EL (cell line): ENCODE results near the gene DGKD.

Source experiments
- DNase-seq: peaks from one replicate; pipeline ENCODE4 v3.0.0-alpha.2; 2016

The DGKD gene

DNA sequence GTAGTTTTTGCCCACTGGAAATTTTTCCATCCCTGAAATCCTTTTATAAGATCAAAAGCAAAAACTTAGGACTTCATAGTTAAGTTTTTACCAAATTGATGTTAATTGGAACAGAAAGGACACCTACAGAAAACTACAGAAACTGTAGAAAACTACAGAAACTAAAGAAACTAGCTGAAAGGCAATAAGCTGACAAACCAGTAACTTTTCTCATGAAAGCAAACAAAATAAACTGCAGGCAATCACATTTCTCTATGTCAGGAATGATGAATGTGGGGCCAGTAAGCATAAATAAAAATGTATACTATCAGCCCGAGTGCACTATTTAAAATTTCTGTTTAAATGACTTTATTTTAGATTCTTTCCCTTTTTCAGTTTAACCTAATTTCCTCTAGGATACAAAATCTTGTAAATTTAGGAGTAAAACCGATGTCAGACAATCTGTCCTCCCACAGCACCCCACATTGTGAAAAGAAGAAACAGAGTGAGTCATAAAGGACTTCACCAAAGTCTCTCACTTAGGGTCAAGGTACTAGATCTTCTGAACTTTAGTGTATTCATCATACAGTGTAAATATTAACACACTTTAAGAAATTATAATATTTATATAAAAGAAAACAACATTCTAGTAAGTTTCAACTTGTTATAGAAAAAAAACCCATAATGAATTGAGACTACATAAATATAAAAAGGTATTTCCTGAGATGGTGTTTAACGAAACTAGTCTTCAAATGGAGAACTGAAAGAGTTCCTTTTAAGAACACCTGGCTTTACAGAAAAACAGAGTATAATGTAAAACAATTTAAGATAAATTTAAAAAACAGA is 165.7 kb downstream of the DGKD start:
- DNase-seq: no peak
